TTC549 (cell line): ENCODE results near the gene CARS1.

Source experiments
- FAIRE-seq: peaks from 2 replicates; lab custom pipeline; 2012; peaks lifted over from hg19 to GRCh38; lab: Jason Lieb, UNC

Gene CARS1

DNA sequence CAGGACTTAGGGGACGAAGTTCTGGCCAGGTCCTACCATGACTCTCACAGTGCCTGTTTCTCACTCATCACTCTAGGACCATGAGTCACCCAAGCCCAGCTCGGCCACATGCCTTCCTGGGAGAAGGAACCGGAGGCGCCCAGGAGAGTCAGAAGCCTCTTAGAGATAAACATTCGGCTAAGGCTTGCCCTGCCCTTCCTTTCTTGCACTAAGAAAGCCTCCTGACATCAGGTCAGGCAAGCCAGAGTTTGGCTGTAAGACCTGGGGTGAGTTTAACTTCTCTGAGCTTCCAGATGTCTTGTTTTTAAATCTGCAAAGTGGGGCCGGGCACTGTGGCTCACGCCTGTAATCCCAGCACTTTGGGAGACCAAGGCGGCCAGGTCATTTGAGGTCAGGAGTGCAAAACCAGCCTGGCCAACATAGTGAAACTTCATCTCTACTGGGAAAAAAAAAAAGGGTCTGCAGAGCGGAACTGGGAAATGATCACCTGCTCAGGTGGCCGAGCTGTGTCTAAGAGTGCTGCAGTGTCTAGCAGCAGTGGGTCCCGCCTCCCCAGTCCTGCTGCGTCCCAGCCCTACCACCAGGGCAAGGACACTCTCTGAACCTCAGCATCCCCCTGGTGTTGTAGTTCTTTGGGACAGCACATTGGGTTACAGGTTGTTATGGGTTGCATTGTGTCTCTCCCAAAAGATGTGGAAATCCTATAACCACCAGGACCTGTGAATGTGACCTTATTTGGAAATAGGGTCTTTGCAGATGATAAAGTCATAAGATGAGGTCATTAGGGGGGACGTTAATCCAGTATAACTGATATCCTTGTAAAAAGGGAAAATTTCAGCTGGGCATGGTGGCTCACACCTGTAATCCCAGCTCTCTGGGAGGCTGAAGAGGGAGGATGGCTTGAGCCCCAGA lies 1.8 kb upstream of the CARS1 start:
- FAIRE-seq, result no peak

DNA sequence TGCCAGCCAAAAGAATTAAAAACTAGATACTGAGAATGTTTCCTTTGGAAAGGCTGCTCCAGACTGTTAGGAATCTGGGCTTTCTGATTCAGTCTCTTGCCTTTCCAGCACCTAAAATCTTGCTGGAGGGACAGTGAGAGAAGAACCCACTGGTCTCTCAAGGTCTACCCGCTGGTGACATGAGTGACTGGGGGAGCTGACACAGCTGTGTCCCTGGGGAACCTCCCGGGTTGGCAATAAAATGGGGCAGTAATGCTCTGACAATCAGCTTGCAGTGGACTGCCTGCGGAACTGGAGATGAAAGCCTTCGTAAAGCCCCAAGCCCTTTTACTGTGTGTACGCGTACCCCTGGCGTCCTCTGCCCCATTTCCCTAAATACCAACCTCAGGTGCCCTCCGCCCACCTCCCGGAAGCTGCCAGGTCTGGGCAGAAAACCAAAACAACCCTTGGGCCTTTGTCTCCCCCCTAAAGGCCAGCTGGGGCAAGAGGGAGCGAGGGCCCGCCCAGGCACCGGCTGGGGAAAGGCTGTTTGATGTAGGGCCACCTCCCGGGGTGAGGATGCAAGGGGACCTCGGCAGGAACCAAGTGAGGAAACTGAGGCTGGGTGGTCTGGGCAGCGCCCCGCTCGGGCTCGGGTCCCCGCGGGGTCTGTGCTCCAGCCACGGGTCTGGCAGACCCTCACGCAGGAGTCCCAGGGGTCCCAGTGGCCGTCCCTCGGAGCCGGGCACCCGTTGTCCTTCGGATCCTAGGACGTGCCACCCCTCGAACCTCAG lies 741 bp downstream of the CARS1 start:
- no peak for FAIRE-seq

DNA sequence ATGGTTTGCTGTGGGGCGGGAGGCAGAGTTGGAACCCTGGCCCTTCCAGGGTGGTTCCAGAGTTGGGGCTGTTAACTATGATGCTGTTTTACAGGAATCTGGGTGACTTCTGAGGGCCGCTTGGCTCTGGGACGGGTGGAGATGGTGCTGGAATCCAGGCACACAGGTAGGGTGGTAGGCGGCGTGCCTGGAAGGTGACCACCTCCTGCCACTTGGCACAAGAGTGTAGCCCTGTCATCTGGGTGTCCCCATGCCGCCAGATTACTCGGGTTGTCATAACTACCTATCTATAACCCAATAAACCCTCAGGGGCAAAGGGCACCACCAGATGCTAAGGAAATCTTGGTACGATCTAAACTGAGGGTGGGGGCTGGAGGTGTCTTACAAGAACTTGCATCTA lies 1.3 kb downstream of the CARS1 start:
- FAIRE-seq, result no peak

DNA sequence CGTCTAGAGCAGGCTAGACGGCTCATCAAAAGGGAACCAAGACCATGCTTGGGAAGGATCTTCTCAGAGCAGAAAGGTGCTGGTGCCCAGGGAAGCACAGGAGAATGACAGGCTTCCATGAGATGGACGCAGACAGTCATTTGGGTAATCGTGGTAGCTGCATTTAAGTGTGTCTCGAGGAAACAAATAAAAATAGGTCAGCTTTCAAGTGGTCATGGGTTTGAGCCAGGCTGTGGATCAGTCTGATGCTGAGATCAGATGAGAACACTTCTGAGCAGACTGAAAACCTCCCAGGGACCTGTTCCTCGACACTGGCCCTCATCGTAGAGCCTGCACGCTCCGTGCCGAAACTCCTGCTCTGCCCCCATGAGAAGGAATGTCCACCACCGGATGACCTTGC lies 4.7 kb downstream of the CARS1 start:
- no peak for FAIRE-seq

DNA sequence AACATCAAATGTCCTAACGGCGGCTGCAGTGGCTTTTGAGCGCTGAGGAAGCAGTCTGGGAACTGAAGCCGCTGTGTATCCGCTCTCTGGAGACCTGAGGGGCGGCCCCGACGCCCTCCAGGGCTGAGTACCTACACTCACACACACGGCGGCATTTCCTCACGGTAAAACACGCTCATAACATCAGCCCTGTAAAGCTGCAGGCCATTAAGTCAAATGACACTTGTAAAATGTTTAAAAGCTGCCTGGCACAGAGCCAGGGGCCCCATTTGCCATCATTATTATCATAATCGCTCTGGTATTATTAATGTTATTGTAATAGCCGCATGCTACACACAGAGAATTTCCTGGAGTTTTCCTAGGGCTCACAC lies 5.1 kb downstream of the CARS1 start:
- no peak for FAIRE-seq

DNA sequence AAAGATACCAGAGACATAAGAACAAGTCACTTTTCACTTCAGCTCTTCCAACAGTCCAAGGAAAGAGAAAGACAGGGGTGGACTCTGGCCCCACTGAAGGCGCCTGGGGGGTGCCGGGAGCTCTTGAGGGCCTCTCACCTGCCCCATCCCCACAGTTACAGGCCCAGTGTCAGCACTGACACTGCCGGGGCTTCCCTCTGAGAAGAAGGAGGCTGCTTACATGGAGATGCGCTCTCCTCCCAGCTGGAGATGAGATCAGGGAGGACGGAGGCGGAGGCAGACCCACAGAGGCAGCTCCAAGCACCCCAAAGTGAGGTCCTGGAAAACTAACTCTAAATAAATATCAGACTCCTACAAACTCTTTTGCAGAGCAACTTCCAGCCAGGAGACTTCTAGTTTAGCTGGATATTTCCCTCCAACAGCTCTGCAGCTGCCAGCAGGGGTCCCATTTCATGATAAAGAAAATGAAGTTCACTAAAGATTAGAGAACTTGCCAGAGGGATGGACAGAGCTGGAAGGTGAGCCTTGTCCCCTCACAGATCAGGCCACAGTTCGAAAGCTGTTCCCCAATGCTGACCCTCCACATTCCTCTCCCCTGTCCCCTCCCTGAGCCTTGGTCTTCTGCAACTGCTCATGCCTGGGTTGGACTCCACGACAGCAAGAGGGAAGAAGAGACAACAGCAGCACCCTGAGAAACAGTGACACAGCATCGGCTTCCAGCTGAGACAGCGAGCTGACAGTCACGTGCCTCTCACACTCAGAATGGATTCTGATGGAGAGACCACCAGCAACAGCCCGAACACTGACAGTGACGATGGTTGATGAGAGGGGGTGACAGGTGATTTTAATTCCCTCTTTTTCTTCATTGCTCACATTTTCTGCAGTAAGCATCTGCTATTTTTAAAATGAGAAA lies 5.8 kb downstream of the CARS1 start:
- no peak for FAIRE-seq

DNA sequence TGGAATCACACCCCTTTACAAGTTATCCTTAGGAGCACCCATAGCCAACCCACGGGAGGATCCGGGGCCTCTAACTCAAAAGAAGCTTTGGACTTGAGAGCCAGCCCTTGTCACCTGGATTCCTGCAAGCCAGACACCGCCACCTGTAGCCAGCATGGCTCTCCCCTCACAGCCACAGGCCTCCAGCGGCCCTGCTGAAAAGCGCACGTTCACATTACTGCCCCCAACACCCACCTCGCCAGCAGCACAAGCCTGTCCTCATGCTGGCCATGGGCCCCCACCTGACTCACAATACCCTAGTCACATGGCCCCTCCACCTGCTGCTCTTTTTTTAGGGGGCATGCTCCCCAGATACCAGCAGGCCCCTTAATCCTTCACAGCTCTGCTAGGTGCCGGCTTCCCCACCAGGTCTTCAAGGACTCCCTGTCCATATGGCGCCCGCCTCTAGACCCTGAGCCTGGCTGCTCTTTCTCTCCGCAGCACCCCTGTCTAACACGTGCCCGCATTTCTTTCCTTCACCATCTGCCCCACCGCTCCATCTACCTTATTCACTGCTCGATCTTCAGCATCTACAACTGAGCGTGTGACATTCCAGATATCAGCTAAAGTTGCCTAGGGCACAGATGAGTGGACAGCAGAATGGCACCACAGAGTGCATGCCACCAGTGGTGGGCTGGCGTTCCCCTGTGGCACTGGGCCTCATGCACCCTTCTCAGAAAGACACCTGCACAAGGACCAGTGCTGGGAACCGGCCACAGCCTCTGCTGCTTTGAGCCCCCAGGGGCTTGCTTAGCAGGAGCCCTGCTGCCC lies 6.6 kb downstream of the CARS1 start:
- no peak for FAIRE-seq

DNA sequence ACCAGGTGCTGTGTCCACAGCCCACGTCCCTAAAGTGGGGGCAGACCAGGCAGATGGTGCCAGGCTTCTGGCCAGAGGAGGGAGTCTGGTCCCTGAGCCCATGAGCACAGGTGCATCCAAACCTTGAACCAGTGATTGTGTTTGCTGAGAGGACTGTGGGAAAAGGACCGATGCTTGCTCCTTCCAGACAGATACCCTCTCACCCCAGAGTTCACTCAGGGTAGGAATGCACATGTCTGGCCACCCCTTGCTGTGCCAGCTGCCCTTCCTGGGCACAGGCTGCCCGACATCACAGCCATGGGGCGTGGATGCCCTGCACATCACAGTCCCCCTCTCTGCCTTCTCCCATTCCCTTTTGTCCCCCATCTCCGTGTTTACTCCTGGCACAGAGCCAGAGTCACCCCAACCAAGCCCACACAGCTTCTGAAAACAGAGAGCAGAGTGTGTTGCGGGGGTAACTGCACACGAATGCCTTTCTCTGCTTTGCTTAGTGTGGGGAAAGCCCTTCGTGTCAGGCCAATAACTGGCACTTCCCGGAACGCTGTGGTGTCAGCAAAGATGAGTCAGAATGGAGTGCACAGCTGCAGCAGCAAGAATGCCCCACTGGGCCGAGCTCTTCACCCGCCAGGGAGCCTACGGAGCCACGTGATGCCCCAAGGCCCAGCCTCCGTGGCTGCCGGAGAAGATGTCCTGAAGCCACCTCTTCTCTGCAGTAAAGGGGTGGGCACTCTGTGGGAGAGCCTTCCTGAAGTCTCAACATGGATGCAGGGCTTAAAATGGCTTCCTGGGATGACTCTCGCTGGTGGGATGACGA lies 7.6 kb downstream of the CARS1 start:
- FAIRE-seq, result no peak

DNA sequence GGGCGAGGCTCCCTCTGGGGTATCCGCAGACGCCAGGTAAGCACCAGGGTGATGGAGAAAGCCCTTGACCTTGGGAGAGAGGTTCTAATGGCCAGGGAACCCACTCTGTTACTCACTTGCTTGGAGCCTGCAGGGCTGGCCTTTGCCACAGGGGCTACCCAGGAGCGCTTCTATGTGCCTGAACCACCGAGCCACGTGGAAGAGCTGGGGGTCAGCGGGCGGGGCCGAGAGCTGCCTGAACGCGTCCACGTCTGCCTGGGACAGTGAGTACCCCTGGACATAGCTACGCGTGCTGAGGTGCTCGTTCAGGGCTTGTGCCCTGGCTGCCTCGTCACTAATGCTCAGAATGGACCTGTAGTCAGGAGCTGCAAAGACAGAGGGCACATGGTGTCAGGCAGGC lies 9.6 kb downstream of the CARS1 start:
- FAIRE-seq, result no peak

DNA sequence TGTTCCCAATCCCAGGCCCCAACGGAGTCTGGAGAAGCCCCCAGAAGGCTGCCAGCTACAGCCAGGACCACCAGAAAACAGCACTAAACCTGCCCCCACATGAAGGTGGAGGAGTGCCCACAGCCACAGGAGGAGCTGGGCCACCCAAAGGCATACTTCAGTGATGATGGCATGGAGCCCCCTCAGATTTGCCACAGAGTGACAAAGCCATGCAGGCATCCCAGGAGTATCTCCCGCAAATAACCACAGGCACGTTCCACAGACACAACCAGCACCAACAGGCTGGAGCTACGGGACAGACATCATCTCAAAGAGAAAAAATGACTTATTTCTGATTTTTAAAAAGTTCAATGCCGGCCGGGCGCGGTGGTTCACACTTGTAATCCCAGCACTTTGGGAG lies 10.6 kb downstream of the CARS1 start:
- no peak for FAIRE-seq

DNA sequence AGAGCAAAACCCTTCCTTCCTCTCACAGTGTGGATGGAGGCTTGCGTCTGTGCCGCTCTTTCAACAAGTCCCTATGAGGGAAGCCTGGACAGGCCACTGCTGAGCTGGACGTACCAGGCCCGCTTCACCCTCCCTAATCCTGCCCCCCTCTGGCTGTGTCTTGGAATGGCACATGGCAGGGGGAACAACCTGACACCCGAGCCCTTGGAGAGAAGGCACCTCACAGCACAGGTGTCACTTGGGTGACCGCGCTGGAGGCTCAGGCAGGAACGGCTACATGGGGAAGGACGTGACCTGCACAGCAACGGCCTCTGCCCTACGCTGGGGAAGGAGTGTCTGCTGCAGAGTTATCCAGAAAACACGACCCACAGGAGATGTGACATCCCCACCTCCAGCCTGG lies 11.0 kb downstream of the CARS1 start:
- FAIRE-seq, result no peak

DNA sequence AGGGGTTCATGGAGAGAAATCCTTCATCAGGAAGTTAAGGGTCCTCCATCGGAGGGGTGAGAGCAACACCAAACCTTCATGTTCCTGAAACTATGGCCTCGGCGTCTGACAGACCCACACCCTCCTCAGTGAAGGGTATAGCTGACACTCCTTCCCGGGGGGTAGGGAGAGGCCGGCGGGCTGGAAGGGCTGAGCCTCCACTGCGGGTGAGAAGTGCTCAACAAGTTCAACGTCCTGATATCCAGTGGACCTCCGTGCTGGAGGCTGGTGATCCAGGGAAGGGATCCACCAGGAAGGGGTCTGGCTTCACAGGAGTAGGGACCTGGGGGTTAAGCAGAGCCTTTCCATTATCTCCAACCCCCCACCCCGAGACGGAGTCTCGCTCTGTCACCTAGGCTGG lies 12.3 kb downstream of the CARS1 start:
- no peak for FAIRE-seq

DNA sequence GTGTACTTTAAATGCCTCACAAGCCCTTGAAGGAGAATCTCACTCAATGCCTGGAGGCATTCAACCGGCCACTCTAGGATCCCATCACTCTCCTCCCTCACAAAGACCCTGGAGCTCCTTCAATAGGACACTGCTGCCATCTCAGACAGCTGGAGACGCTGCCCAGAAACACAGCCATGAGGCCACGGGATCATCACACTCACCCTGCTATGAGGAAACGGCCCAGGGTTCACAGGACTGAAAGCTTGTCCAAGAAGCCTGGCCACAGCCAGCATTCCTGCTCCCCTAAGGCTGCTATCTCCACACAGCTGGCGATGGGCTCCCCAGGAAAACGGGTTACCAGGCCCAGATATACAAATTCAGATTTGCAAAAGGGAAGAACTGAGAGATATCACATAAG lies 13.2 kb downstream of the CARS1 start:
- no peak for FAIRE-seq

DNA sequence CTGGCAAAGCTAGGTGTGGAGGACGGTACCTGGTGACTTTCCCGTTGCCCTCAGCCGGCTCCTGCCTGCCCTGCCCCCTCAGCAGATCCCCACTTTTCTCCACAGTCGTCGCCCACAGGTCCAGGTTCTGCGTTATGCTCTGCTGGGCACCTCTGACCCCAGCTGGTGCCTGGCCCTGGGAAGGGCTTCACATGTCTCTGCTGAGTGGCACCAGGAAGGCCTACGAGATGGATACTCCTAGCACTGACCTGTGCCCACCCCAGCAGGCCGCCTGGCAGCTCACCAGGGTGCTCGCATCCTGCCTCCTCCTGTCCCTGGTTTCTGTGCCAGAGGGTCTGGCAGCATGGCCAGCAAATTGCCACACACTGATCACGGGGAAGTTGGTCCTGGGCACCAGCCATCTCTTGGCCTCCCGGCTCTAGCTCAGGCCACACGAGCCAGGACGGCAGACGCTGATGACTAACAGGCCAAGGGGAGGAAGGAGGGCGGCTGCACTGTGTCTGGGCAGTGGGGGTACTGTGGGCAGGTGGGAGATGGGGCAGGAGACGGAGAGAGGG lies 13.8 kb downstream of the CARS1 start:
- no peak for FAIRE-seq

DNA sequence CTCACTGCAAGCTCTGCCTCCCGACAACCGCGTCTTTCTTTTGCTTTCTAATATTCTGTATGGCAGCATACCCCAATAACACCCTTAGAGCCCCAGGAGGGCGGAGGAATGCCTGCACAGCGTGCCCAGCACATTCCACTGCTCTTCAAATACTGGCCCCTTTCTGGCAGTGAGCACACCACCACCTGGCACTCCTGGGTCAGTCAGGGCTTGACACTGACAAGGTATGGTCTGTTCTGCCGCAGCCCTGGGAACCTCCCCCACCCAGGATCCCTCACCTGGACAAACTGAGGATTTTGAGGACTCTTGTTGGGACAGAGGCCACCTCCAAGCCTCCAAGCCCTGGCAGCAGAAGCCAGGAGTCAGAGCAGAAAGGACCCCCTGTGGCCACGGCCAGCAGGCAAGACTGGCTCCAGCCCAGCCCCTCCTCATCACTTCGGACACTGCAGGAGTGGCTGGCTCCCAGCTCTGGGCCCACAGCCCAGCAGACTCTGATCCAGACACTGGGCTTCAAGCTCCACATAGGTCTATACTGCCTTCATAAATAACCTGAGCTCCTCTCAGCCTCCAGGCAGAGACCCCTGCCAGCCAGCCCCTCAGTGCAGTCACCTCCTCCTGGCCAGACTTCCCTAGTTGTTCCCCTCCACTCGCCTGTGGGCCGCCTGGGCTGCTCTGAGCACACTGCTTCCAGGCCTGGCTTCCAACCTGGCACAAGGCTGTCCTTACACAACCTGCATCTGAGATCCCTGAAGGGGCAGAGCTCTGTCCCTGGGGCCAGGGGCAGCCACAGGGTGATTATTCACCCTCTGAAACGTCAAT lies 14.5 kb downstream of the CARS1 start:
- no peak for FAIRE-seq

DNA sequence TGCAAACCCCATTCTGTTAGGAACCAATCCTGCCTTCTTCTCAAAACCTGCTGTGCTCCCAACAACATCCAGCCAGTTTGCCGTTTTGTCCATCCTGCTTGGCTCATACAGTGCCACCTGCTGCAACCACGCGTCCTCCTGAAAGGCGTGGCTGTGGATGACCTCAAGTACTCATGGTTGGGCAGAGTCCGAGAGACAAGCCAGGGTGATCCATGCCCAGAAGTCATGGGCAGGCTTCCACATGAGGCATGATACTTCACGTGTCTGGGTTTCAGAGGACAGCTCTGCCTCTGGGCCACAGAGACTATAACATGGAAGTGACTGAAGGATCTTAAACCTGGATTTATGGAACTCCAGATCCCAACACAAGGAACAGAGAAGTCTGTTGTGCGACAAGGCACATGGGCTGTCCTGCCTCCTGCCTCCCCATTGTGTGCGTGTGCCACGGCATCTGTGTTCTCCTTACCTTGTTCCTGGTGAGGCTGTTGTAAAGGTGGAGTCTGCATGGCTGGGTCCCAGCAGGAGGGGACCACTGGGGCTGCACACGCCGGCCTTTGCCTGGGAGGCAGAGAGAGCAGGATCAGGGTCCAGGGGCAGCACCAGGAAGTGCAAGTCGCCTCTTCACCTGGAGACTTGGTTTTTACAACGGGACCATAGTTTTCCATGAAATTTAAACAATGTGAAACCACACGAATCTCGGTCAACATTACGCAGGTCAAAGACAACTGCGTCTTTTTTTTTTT lies 15.4 kb downstream of the CARS1 start:
- FAIRE-seq, result no peak

DNA sequence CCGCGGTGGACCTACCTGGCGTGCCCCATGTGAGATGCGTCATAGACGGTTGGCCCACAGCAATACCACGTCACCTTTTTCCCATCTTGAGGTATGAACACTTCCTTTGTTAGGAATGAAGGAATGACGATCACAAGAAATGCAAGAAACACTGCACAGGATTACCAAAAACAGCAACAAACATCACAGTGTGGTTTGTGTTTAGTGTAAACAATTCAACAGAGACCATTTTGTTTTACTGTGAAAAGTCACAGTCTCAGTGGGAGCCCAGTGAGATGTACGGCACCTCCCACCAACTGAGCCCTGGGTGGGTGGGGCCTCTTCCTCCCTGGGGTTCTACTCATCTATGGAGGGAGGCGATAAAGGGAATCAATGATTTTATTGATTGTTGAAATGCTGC lies 16.3 kb downstream of the CARS1 start:
- no peak for FAIRE-seq

DNA sequence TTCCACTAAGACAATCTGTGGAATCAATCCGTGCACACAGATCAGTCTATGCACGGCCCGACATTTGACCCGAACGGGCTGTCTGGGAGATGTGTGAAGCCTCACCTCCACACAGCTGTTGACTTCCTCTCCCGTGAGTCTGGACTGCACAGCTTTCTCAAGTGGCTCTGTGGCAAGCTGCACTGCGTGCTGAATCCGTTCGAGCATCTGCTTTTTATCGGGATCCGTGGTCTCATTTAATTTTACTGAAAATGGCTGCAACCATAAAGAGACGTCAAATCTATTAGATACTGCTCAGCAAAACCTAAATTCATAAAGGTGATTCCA lies 19.3 kb downstream of the CARS1 start:
- FAIRE-seq, result no peak
